SK-N-MC (cell line): ENCODE data around the gene LHFPL6.
A peak's percentile ranks its signal among the peaks of the same experiment; 100 is the strongest.

Experiments used
- DNase-seq: peaks from one replicate; pipeline ENCODE4 v3.0.0-alpha.2; 2011; ENCODE audit warnings: low read depth, low spot score
- H3K27ac ChIP-seq: fragments of 200-600 bp; sonication (generic); 2 replicates; pipeline ENCODE4 v1.5.1; 2016; ENCODE audit warnings: mixed run types
- H3K36me3 ChIP-seq: fragments of 200-600 bp; sonication (generic); 2 replicates; pipeline ENCODE4 v1.6.1; 2017; ENCODE audit warnings: antibody characterized with exemption, low read length, mixed read lengths; ENCODE audit not compliant: insufficient read depth
- H3K4me3 ChIP-seq: fragments of 200-600 bp; sonication (generic); 2 replicates; pipeline ENCODE4 v1.5.1; 2016
- H3K9ac ChIP-seq: fragments of 200-600 bp; sonication (generic); 2 replicates; pipeline ENCODE4 v1.8.0; 2017; ENCODE audit warnings: mixed run types, mixed read lengths; ENCODE audit not compliant: insufficient read length
- H3K9me3 ChIP-seq: fragments of 200-600 bp; sonication (generic); 2 replicates; pipeline ENCODE4 v1.6.1; 2017; ENCODE audit warnings: low read depth, mild to moderate bottlenecking, antibody characterized with exemption, low read length, moderate library complexity, mixed read lengths
- EZH2 ChIP-seq: fragments of 200-600 bp; sonication (generic); IDR thresholded peaks from one replicate; pipeline ENCODE4 v1.6.1; 2017; ENCODE audit warnings: antibody characterized with exemption
- FOXP2 ChIP-seq: optimal IDR thresholded peaks from 2 replicates; pipeline ENCODE3; 2011; ENCODE audit warnings: mild to moderate bottlenecking, moderate library complexity; ENCODE audit not compliant: insufficient read depth; ENCODE audit errors: extremely low read length, control extremely low read depth
- POLR2AphosphoS5 ChIP-seq: IDR thresholded peaks from 2 replicates; pipeline ENCODE4 v1.6.1; 2012; ENCODE audit warnings: mild to moderate bottlenecking, low read depth, low read length, borderline replicate concordance

The LHFPL6 gene

GRCh38 chr13:39376076-39376475 lies 226.9 kb downstream of the LHFPL6 start:
- Histone ChIP-seq H3K36me3 (peaks cover 5% of the 10 kb centered on the region; the same call in 1 of the 2 replicates), H3K9me3 (no peaks in the 10 kb centered on the region), H3K4me3 (no peak overlapping the region), H3K9ac (no peak overlapping the region), H3K27ac (peak overlapping the region; percentile 34; the same call in 1 of the 2 replicates)
- TF ChIP-seq EZH2 (no peak), FOXP2 (no peak)
- no peak for DNase-seq

- DNase-seq, result no peak
- no peak overlapping the region for H3K9ac ChIP-seq
- no peaks in the 10 kb centered on the region for H3K9me3 ChIP-seq
- peaks cover 3% of the 10 kb centered on the region; the same call in 1 of the 2 replicates for H3K36me3 ChIP-seq
- peak overlapping the region; percentile 34; the same call in 1 of the 2 replicates for H3K27ac ChIP-seq
- TF ChIP-seq EZH2 (no peak), POLR2AphosphoS5 (no peak), FOXP2 (no peak)
- H3K4me3 ChIP-seq, result no peak overlapping the region
Measured at GRCh38 chr13:39375601-39376000, 227.4 kb downstream of the LHFPL6 start.

DNA sequence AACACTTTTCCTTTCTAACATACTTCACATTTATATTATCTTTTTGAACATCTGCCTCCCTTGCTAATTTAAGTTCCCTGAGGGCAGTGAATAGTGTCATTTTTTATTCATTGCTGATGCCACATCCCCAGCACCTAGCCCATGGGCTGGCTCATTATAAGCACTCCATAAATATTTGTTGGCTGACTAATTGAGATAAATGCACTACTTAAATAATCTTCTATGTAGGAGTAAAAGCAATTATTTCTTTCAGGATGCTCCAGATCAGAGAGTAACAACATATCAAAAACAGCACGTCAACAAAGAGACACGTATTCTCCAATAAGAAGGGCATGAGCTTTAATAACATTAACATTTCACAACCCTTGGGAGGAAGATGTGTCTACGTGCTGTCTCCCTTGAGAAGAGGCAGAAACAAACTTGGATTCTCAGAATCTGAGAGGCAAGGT lies 228.2 kb downstream of the LHFPL6 start:
- TF ChIP-seq FOXP2 (peak; percentile 56), EZH2 (no peak), POLR2AphosphoS5 (peak; percentile 55; the same call in 1 of the 2 replicates)
- Histone ChIP-seq H3K4me3 (0 out of 2 replicates have a peak overlapping the region, but pooled peaks have one; percentile 5), H3K27ac (peak overlapping the region; percentile 79), H3K9me3 (no peaks in the 10 kb centered on the region), H3K9ac (no peak overlapping the region), H3K36me3 (peaks cover 3% of the 10 kb centered on the region; the same call in 1 of the 2 replicates)
- DNase-seq, result peak; percentile 92

- Histone ChIP-seq H3K36me3 (peaks cover 3% of the 10 kb centered on the region; the same call in 1 of the 2 replicates), H3K9me3 (no peaks in the 10 kb centered on the region), H3K27ac (no peak overlapping the region), H3K9ac (no peak overlapping the region), H3K4me3 (no peak overlapping the region)
- no peak for DNase-seq
- no peak for TF ChIP-seq POLR2AphosphoS5
- no peak for TF ChIP-seq FOXP2
- no peak for TF ChIP-seq EZH2
Measured at GRCh38 chr13:39373145-39373544, 229.8 kb downstream of the LHFPL6 start.

GRCh38 chr13:39371706-39372105 lies 231.3 kb downstream of the LHFPL6 start:
- TF ChIP-seq FOXP2 (no peak), EZH2 (no peak), POLR2AphosphoS5 (no peak)
- Histone ChIP-seq H3K9ac (peak overlapping the region; percentile 78), H3K9me3 (no peaks in the 10 kb centered on the region; the same call in 1 of the 2 replicates), H3K4me3 (peak overlapping the region; percentile 36; the same call in 1 of the 2 replicates), H3K36me3 (peaks cover 3% of the 10 kb centered on the region; the same call in 1 of the 2 replicates), H3K27ac (peak overlapping the region; percentile 100)
- no peak for DNase-seq

DNA sequence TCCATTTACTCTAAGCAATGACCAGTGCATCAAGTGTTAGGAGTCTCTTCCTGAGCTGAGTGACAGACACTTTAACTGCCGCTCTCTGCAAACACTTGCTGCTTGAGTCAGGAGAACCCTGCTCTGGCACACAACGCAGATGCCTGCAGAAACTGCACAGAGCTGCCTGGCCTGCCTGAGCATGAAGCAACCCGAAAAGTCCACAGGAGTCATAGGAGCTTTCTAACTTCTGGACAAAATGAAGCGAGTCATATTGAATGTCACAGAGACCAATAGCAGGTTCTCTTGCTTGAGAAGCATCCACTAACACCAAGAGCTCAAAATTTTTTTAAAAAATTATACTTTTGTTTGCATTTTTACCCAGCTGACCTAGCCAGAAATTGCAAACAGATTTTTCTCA lies 232.4 kb downstream of the LHFPL6 start:
- H3K9me3 ChIP-seq, result no peaks in the 10 kb centered on the region; the same call in 1 of the 2 replicates
- peak overlapping the region; percentile 100 for H3K27ac ChIP-seq
- DNase-seq, result no peak
- peak overlapping the region; percentile 36 for H3K4me3 ChIP-seq
- peak overlapping the region; percentile 78 for H3K9ac ChIP-seq
- no peak for TF ChIP-seq POLR2AphosphoS5
- no peak for TF ChIP-seq EZH2
- TF ChIP-seq FOXP2, result no peak
- H3K36me3 ChIP-seq, result peaks cover 9% of the 10 kb centered on the region; the same call in 1 of the 2 replicates

- DNase-seq, result no peak
- H3K9ac ChIP-seq, result peak overlapping the region; percentile 78
- no peaks in the 10 kb centered on the region; the same call in 1 of the 2 replicates for H3K9me3 ChIP-seq
- H3K36me3 ChIP-seq, result peaks cover 11% of the 10 kb centered on the region; the same call in 1 of the 2 replicates
- peak overlapping the region; percentile 36 for H3K4me3 ChIP-seq
- no peak for TF ChIP-seq FOXP2
- TF ChIP-seq POLR2AphosphoS5, result no peak
- no peak for TF ChIP-seq EZH2
- H3K27ac ChIP-seq, result peak overlapping the region; percentile 100
Measured at GRCh38 chr13:39370048-39370447, 232.9 kb downstream of the LHFPL6 start.

- H3K9me3 ChIP-seq, result no peaks in the 10 kb centered on the region; the same call in 1 of the 2 replicates
- TF ChIP-seq POLR2AphosphoS5 (peak; percentile 66; the same call in 1 of the 2 replicates), FOXP2 (no peak)
- H3K27ac ChIP-seq, result peak overlapping the region; percentile 100
- DNase-seq, result peak; percentile 98
- H3K36me3 ChIP-seq, result peaks cover 11% of the 10 kb centered on the region; the same call in 1 of the 2 replicates
- peak overlapping the region; percentile 46 for H3K4me3 ChIP-seq
- peak overlapping the region; percentile 81 for H3K9ac ChIP-seq
Measured at GRCh38 chr13:39369161-39369890, 233.7 kb downstream of the LHFPL6 start.
